CD4-positive, alpha-beta T cell treated with Interleukin-6 for 4 hours (primary cell): Measurements from ENCODE around the gene SLX1A.
"Not testable (repeated sequence)": the region's sequence is repeated elsewhere in the genome, so short reads cannot be mapped to it uniquely, and the experiment has no call there.

Experiments used
- DNase-seq: peaks from one replicate; pipeline ENCODE4 v3.0.0-alpha.2; 2020; ENCODE audit warnings: mixed read lengths

SLX1A gene

DNA sequence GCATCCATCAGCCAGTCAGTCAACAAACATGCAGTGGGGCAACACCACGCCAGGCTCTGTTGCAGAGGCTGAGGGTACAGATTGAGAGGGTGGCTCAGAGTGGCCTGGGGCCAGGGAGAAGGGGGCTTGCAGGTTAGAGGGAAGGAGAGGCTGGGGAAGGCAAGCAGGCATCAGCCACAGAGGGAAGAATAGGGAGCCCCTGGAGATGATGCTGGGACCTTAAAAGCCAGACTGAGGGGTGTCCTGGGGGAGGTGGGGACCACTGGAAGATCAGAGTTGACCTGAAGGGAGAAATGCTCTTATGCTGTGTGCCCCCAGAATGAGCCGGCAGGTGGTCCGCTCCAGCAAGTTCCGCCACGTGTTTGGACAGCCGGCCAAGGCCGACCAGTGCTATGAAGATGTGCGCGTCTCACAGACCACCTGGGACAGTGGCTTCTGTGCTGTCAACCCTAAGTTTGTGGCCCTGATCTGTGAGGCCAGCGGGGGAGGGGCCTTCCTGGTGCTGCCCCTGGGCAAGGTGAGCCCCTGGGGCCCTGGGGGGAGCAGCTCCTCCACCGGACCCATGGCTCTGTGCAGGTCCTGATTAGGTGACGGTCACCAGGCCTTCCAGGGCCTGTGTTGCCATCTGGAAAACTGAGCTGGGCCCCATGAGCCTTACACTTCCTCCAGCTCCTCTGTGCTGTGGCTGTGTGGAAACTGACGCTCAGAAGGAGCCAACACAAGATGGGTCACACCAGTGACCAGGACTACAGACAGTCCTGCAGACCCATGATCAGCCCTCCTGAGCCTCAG lies 8.6 kb upstream of the SLX1A start:
- DNase-seq, result no peak

DNA sequence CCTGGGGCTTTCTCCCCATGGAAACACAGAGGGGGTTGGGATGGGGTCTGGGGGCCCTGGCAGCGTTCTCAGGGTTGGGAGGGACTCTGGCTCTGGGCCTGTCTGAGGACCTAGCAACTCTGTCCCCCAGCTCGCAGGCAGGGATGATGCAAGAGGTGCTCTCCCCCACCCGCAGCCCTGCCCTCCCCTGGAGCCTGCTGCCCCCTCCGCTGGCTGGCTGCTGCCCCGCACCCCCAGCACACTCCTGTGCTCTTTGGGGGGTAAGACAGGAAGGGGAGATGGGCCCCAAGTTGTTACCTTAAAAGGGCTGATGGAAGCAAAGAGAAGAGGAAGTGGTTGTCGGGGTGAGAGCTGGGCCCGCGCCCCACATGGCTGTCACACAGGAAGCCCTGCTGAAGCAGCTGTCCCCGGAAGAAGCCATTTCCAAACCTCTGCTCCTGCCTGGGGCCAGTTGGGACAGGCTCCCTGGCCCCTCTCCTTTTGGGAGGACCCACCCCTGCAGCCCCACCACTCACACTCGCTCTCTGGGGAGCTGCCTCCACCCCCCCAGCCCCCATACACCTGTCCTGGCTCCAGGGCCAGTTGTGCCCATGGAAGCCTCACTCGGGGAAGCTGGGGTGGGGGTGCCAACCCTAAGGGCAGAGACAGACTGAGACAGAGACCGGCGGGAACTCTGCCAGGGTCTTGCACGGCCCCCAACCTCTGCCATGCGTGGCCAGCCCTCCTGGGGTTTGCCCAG lies 7.8 kb upstream of the SLX1A start:
- peak; percentile 91 for DNase-seq

DNA sequence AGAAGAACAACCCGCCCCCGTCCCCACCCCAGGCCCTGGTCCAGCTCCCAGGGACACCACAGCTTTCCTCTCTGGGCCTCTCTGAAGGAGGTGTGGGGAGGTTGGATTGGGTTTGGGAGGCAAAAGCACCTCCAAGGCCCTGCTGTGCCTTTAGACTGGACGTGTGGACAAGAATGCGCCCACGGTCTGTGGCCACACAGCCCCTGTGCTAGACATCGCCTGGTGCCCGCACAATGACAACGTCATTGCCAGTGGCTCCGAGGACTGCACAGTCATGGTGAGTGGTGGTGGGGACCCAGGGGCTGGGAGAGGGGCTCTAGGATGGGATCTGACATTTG lies 7.3 kb upstream of the SLX1A start:
- DNase-seq, result no peak

DNA sequence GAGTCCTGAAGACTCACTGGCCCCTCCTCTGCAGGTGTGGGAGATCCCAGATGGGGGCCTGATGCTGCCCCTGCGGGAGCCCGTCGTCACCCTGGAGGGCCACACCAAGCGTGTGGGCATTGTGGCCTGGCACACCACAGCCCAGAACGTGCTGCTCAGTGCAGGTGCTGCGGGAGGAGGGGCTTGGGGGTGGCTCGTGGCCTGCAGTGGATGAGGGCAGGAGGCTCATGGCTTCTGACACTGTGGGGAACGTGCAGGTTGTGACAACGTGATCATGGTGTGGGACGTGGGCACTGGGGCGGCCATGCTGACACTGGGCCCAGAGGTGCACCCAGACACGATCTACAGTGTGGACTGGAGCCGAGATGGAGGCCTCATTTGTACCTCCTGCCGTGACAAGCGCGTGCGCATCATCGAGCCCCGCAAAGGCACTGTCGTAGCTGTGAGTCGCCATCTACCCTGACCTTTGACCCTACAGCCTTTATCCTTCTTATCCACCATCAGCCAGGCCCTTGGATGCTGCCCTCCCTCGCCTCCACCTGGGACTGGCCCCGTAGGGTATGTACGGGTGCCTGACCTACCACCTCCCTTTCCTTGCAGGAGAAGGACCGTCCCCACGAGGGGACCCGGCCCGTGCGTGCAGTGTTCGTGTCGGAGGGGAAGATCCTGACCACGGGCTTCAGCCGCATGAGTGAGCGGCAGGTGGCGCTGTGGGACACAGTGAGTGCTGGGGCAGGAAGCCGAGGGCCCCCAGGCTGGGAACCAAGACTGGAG lies 6.7 kb upstream of the SLX1A start:
- peak; percentile 94 for DNase-seq

DNA sequence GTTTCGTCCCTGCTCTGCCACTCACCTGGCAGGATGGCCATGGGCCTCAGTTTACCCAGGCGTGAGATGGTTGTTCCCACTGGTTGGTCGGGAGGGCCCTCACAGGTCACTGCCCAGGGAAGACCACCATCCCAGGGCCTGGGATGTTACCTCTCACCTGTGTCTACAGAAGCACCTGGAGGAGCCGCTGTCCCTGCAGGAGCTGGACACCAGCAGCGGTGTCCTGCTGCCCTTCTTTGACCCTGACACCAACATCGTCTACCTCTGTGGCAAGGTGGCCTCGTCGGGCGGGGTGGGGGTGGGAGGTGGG lies 6.2 kb upstream of the SLX1A start:
- DNase-seq, result no peak

DNA sequence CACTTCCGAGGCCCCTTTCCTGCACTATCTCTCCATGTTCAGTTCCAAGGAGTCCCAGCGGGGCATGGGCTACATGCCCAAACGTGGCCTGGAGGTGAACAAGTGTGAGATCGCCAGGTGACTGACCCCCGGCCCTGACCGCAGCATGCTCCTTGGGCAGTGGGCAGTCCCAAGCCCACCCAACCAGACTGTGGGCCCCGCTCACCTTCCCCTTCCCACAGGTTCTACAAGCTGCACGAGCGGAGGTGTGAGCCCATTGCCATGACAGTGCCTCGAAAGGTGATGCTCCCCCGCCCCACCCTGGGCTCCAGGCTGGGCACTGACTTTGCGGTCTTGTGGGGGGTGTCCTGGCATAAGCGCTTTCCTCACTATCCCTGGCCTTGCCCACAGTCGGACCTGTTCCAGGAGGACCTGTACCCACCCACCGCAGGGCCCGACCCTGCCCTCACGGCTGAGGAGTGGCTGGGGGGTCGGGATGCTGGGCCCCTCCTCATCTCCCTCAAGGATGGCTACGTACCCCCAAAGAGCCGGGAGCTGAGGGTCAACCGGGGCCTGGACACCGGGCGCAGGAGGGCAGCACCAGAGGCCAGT lies 5.6 kb upstream of the SLX1A start:
- peak; percentile 11 for DNase-seq

DNA sequence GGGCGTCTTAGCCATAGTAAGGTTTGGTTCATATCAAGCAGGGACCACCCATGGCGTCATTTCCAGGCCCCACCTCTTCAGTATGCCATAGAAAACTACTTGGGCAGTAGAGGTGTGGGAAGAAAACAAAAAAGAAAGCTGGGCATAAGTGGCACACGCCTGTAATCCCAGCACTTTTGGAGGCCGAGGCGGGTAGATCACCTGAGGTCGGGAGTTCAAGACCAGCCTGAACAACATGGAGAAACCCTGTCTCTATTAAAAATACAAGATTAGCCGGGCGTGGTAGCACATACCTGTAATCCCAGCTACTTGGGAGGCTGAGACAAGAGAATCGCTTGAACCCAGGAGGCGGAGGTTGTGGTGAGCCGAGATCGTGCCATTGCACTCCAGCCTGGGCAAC lies 2.5 kb upstream of the SLX1A start:
- DNase-seq, result not testable (repeated sequence)

DNA sequence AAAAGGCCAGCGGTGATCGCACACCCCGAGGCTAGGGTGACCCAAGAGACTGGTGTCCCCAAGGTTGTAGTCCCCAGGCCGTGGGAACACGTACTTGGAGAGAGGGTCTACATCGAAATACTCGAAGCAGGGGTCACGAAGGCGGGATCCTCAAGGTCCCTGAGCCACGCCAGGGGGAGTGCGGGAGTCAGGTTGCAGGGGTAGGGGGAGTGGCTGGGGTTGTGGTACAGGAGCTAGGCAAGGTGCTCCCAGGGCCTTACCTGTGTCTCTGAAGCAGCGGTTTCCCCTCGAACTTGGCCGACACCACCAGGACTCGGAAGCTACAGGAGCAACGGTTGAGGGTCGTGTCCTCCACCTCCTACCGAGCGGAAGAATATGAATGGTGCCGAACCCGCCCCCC lies 577 bp upstream of the SLX1A start:
- not testable (repeated sequence) for DNase-seq

DNA sequence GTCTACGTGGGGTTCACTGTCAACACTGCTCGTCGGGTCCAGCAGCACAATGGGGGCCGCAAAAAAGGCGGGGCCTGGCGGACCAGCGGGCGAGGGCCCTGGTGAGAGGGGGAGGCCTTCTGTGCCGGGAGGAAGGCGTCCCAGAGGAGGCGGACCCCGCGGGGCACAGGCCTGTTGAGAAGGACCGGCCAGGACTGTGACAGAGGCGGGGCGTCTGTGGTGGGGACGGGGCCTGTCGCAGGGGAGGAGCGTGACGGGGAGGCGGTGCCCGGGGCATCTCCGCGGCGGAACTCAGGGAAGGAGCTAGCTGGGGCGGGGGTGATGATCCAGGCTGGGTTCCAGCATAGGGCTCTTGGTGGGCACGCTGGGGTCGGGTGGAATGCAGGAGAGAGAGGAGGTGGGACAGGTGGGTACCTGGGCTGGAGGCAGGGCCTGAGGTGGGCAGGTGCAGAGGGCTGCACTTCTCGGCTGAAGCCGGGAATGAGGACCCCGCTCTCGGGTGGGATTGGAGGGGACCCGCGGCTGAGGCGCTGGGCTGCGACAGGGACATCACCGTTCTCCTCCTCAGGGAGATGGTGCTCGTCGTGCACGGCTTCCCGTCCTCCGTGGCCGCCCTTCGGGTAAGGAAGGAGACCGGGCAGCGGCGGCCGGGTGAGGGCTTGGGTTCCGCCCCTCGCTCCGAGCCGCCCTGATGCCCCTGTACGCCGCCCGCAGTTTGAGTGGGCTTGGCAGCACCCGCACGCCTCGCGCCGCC lies 674 bp downstream of the SLX1A start:
- not testable (repeated sequence) for DNase-seq

DNA sequence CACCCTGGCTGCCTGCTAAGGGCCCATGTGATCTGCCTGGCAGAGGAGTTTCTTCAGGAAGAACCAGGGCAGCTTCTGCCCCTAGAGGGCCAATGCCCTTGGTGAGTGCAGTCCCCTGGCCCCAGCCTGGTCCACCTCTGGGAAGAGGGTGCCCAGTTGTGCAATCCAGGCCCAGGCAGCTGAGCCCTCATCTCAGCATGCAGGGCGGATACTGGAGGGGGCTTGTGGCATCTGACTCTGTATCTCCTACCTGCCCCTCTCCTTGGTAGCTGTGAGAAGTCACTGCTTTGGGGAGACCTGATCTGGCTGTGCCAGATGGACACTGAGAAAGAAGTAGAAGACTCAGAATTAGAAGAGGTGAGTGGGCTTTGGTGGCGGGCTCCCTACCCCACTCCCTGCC lies 3.3 kb downstream of the SLX1A start:
- not testable (repeated sequence) for DNase-seq

DNA sequence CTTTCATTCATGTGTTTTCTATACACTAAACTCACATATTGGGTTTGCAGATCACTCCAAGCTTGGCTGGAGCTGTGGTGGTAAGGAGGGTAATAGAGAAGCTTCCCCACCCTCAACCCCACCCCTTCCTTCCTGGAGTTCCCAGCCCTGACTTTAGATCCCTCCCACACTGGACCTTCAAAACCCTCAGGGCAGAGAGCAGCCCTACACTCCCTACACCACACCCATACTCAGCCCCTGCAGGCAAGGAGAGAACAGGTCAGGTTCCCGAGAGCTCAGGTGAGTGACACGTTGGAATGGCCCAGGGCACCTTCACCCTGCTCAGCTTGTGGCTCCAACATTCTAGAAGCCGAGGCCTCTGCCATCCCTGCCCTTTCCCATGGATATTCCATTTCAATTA lies 5.4 kb downstream of the SLX1A start, which contains the start of gene SULT1A3:
TSS of gene SULT1A3 (plus strand) at position 207 of the 400 bp plus-strand sequence. CDS start 1,474 bp downstream, outside the sequence.
- DNase-seq, result not testable (repeated sequence)

DNA sequence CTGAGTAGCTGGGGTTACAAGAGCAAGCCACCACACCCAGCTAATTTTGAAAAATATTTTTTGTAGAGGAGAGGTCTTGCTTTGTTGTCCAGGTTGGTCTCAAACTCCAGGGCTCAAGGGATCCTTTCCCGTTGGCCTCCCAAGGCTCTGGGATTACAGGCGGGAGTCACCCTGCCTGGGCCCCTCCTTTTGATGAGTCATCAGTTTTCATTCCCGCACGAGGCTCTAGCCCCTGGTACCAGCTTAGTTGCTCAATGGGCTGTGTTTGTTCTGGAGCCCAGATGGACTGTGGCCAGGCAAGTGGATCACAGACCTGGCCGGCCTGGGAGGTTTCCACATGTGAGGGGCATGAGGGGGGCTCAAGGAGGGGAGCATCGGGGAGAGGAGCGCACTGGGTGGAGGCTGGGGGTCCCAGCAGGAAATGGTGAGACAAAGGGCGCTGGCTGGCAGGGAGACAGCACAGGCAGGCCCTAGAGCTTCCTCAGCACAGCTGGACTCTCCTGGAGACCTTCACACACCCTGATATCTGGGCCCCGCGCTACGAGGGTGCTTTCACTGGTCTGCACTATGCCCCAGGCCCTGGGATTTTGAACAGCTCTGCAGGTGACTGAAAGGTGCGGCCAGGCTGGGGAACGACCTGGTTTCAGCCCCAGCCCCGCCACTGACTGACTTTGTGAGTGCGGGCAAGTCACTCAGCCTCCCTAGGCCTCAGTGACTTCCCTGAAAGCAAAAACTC lies 6.1 kb downstream of the SLX1A start:
- DNase-seq, result not testable (repeated sequence)

DNA sequence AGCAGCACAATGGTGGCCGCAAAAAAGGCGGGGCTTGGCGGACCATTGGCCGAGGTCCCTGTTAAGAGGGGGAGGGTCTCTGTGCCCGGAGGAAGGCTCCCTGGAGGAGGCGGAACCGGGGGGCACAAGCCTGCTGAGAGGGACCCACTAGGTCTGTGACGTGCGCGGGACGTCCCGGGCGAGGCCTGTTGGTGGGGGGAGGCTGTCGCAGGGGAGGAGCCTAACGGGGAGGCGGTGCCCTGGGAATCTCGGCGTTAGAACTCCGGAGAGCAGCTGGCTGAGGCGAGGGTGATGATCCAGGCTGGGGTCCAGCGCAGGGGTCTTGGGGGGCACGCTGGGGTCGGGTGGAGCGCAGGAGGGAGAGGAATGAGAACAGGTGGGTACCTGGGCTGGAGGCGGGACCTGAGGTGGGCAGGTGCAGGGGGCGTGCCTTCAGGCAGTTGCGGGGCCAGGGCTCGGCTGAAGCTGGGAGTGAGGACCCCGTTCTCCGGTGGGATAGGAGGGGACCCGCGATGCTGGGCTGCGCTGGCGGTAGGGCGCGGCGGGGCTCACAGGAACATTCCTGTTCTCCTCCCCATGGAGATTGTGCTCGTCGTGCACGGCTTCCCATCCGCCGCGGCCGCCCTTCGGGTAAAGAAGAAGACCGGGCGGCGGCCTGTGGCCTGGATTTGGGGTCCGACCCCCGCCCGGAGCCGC lies 12.0 kb downstream of the SLX1A start:
- not testable (repeated sequence) for DNase-seq

DNA sequence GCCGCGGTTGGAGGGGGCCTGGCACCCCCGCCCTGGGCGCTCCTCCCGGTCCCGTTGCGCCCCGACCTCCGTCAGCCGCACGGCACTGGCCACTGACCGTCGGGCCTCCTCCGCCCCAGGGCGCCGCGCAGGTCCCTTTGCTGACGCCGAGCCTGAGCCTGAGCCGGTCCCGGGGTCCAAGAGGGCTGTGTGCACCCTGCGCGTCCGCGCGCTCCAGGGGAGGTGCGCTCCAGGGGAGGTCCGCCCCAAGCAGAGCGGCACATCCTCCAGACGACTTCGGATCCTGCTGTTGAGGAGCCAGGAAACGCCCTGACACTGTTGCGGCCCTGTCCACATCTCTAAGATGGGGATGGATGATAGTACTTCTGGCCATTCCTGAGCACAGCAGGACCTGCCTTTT lies 12.6 kb downstream of the SLX1A start:
- not testable (repeated sequence) for DNase-seq

DNA sequence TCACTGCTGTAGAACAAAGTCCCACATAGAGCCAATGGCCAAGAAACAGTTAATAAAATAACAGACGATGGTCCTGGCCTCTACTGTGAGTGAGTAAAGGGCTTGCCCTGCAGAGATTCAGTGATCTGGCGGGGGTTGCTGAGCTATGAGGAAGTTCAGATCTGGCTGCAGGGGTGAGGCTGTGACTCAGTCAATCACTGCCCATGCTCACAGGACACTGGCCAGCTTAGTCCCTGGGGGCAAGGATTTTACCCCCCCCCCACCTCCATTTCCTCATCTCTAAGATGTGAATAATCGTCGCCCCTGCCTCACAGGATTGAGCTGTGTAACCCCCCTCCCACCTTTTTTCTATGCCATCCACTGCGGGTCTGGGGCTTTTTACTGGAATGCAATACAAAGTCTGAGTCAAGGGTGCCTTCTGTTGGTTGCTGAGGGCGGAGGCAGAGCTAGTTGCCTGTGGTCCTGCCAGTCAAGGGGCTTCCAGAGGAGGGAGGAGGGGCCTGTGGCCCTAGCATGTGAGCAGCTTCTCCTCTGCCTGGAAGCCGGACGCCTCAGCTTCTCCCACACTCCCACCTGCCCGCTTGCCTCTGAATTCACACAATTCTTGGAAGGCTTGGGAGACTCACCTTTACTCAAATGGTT lies 13.5 kb downstream of the SLX1A start:
- DNase-seq, result not testable (repeated sequence)

DNA sequence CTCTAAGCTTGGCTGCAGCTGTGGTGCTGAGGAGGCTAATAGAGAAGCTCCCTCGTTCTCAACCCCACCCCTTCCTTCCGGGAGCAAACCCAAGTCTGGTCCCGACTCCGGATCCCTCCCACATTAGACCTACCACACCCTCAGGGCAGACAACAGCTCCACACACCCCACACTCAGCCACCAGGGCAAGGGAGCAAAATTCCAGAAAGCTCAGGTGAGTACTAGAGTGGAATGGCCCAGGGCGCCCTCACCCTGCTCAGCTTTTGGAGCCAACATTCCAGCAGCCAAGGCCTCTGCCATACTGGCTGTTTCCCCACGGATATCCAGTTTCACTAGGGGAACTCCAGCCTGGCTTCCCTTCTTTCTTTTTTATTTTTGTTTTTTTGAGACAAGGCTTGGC lies 15.4 kb downstream of the SLX1A start:
- DNase-seq, result not testable (repeated sequence)

DNA sequence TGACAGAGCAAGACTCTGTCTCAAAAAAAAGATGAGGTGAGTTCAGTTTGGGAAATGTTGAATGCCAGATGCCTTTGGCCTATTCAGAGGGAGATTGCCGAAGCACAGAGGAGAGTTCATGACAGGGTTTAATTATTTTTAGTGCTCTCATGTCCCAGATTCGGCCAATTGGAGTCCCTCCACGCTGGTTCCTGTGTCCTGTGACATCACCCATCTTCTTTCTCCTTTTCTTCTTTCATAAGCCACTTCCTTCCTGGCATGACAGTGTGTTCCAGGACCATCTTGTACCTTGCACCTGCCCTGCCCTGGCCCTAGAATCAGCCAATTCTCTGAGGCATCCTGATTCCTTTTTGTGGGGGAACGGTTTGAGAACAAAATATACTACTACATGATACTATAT lies 17.7 kb downstream of the SLX1A start:
- DNase-seq, result not testable (repeated sequence)

DNA sequence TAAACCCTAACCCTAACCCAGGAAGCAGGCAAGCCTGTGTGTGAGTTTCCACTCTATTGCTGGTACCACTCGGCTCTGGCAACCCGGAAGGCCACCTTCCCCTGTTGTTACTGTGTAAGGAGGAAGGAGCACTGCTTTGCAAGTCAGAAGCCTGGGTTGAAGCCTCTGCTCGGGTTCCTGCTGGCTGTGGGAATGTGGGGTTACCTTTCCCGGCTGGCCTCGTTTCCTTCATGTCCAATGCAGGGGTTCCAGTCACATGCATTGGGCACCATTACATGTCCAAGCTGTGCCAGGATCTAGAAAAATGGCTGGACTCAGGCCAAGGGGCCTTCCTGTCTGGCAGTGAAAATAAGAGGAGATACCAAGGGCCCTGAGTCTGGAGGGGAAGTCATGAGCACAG lies 23.4 kb downstream of the SLX1A start:
- DNase-seq, result not testable (repeated sequence)
